PC-3 (cell line): ENCODE data around the gene ALDH2.

Experiments used
- CTCF ChIP-seq: fragments of 300-600 bp; sonication (generic); conservative IDR thresholded peaks from 2 replicates; pipeline ENCODE4 v1.5.1; 2017; ENCODE audit warnings: antibody characterized with exemption, low read depth, mild to moderate bottlenecking, low read length
- EZH2 ChIP-seq: fragments of 300-600 bp; sonication (generic); IDR thresholded peaks from one replicate; pipeline ENCODE4 v1.6.1; 2017; ENCODE audit warnings: antibody characterized with exemption, mild to moderate bottlenecking, low read length; ENCODE audit not compliant: unreplicated experiment

DNA sequence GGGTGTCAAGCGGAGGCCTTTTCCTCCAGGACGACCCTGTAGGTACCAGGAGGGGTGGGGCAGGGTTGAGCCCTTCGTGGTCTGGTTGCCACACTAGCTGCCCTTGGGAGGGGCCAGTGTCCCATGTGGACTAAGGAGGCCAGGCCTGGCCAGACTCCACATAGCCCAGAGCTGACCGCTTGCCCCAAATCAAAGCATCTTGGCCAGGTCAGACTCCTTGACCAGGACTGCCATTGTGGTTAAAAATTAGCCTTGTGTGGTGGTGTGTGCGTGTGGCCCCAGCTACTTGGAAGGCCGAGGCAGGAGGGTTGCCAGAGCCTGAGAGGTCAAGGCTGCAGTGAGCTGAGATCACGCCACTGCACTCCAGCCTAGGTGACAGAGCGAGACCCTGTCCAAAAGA is 24.8 kb downstream of the ALDH2 start:
- TF ChIP-seq EZH2: no peak
- TF ChIP-seq CTCF: no peak
